ENCODE measurements around the gene RACGAP1.

DNA sequence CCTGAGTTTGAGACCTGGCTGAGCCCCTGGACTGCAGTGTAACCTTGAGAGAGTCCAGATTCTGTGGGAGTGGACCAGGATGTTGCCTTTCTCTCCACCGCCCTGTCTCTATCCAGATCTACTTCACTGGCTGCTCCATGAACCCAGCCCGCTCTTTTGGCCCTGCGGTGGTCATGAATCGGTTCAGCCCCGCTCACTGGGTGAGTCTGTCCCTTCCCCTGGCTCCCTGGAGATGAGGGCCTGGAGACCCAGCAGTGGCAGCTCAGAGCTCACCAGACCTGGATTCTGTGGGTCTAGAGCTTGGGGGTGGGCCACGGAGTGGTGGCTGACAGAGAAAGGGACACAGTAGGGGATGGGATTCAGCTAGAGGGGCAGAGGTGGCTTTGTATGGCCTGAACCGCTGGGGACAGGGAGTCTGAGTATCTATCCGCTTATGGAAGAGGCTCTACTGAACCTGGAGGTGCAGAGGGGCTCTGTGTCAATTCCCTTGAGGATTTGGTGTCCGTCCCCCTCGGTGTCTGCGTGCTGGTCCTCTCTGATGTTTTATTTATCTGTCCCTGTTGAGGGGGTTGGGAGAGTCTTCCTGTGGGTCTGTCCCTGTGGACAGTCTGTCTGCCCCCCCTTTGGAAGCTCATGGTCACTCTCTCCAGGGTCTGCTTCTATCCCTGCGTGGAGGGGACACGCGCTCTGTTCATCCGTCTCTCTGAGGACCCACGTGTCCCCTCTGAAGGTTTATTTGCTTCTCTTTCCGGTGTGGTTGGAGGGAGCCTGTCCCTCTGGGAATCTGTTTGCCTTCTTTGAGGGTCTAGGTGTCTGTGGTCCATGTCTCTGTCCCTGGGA is 61.1 kb downstream of the RACGAP1 start:
- TF ChIP-seq, protein P1, sequence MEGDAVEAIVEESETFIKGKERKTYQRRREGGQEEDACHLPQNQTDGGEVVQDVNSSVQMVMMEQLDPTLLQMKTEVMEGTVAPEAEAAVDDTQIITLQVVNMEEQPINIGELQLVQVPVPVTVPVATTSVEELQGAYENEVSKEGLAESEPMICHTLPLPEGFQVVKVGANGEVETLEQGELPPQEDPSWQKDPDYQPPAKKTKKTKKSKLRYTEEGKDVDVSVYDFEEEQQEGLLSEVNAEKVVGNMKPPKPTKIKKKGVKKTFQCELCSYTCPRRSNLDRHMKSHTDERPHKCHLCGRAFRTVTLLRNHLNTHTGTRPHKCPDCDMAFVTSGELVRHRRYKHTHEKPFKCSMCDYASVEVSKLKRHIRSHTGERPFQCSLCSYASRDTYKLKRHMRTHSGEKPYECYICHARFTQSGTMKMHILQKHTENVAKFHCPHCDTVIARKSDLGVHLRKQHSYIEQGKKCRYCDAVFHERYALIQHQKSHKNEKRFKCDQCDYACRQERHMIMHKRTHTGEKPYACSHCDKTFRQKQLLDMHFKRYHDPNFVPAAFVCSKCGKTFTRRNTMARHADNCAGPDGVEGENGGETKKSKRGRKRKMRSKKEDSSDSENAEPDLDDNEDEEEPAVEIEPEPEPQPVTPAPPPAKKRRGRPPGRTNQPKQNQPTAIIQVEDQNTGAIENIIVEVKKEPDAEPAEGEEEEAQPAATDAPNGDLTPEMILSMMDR (conservative IDR thresholded peaks at IDR 0.05; ENCODE audit: low read depth, low read length) = no peak
- TF ChIP-seq POLR2A (IDR thresholded peaks at IDR 0.05; ENCODE audit: low read depth, low read length) (no peak), NFE2L2 (IDR thresholded peaks at IDR 0.05; ENCODE audit: low read depth, low read length) (no peak), MAZ (IDR thresholded peaks at IDR 0.05; ENCODE audit: borderline replicate concordance, low read depth, low read length) (no peak)

Measured in IMR-90 (cell line).